A673 (cell line): ENCODE measurements around the gene FANCD2OS. TPM values are rescaled to one million over a fixed set of nuclear protein-coding genes. Genes with fewer than 3 reads are reported as not detected.

Experiments used
- BruUV-seq: library from RNA; stranded (reverse); fragments of 400-500 nt; replicated peaks from 2 replicates; lab custom pipeline; 2021; lab: Mats Ljungman, UMichigan
- CTCF ChIA-PET: fragments of 300-600 bp; sonication (Branson Sonifier 250); formaldehyde crosslinking; loops from one replicate; lab custom pipeline; 2022; ENCODE audit warnings: antibody characterized with exemption; lab: Charles Lee
- POLR2A ChIA-PET: fragments of 300-600 bp; sonication (Branson Sonifier 250); formaldehyde crosslinking; loops from one replicate; lab custom pipeline; 2022; ENCODE audit warnings: antibody characterized with exemption; ENCODE audit not compliant: low non-redundant PET; lab: Charles Lee
- DNase-seq: peaks from one replicate; pipeline ENCODE4 v3.0.0-alpha.2; 2015; ENCODE audit warnings: low spot score
- H3K27ac ChIP-seq: fragments of 200-600 bp; sonication (generic); 2 replicates; pipeline ENCODE4 v1.5.1; 2016; ENCODE audit warnings: mixed run types, low read depth, mild to moderate bottlenecking, mixed read lengths, antibody characterized with exemption, low read length; ENCODE audit not compliant: poor library complexity, severe bottlenecking
- H3K27me3 ChIP-seq: fragments of 200-600 bp; sonication (generic); replicated peaks from 2 replicates; pipeline ENCODE4 v1.6.1; 2017; ENCODE audit warnings: mixed run types, low read depth, mild to moderate bottlenecking, mixed read lengths, antibody characterized with exemption, low read length; ENCODE audit not compliant: insufficient read depth, poor library complexity
- H3K36me3 ChIP-seq: fragments of 200-600 bp; sonication (generic); 2 replicates; pipeline ENCODE4 v1.6.1; 2016; ENCODE audit warnings: mixed run types, mild to moderate bottlenecking, mixed read lengths, antibody characterized with exemption, low read length; ENCODE audit not compliant: insufficient read depth, poor library complexity, severe bottlenecking
- H3K4me1 ChIP-seq: fragments of 200-600 bp; sonication (generic); 2 replicates; pipeline ENCODE4 v1.6.1; 2017; ENCODE audit warnings: mixed run types, mild to moderate bottlenecking, mixed read lengths, antibody characterized with exemption, low read length; ENCODE audit not compliant: insufficient read depth, poor library complexity, severe bottlenecking
- H3K4me3 ChIP-seq: fragments of 200-600 bp; sonication (generic); 2 replicates; pipeline ENCODE4 v1.5.1; 2016; ENCODE audit warnings: low read depth, mixed run types, mild to moderate bottlenecking, mixed read lengths, low read length; ENCODE audit not compliant: poor library complexity, severe bottlenecking
- H3K9me3 ChIP-seq: fragments of 200-600 bp; sonication (generic); 2 replicates; pipeline ENCODE4 v1.6.1; 2016; ENCODE audit warnings: mixed run types, low read depth, mild to moderate bottlenecking, mixed read lengths, antibody characterized with exemption, low read length; ENCODE audit not compliant: poor library complexity, severe bottlenecking
- EZH2 ChIP-seq: fragments of 200-600 bp; sonication (generic); IDR thresholded peaks from 2 replicates; pipeline ENCODE4 v1.6.1; 2017; ENCODE audit warnings: borderline replicate concordance, low read depth, mild to moderate bottlenecking, mixed read lengths, antibody characterized with exemption, low read length; ENCODE audit not compliant: poor library complexity, severe bottlenecking
- intact Hi-C: fragments of 100-400 bp; cut with micrococcal nuclease; formaldehyde crosslinking; loops from one replicate; pipeline ENCODE4 v1.10.0; 2022; ENCODE audit not compliant: unreplicated experiment
- total RNA-seq: library from RNA; stranded (reverse); gene quantifications from 2 replicates; pipeline ENCODE4 v1.2.3, GENCODE V29; 2021
- TF ChIP-seq, protein P1 (sequence below): fragments of 300-800, 200-600 bp; sonication (generic); conservative IDR thresholded peaks from 2 replicates; pipeline ENCODE4 v1.5.1; 2017; ENCODE audit warnings: low read depth, mild to moderate bottlenecking, antibody characterized with exemption, low read length, moderate library complexity, mixed read lengths

The FANCD2OS gene
- total RNA-seq, 1 experiment from 2014 or later, result not detected

DNA sequence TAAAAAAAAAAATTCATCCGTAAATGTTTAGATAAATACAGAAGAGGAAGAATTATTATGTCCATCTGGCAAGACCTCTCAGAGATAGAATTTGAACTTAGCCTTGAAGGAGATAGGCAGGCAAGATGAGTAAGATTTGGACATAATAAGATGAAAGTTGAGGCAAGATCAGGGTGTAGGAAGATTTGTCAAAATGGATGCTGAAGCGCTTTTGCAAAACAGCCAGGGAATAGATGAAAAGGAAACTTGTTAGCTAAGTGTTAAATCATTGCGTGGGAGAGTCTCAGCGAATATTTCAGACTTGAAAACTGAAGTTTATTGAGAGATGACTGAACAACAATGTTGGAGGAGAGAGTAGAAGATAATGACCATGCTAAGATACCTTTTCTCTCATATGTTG lies 14.7 kb upstream of the FANCD2OS start:
- no TSS peak for BruUV-seq
- no peaks in the 10 kb centered on the region for H3K9me3 ChIP-seq
- ChIA-PET POLR2A (interaction anchor here (0.7 kb wide), 1 partner anchor 549 kb away, joined by 7 read pairs; no protein-coding TSS in a partner anchor), CTCF (interaction anchor here (0.7 kb wide), 1 partner anchor 379 kb away, joined by 3 read pairs; no protein-coding TSS in a partner anchor)
- no peaks in the 10 kb centered on the region for H3K4me1 ChIP-seq
- no peak for TF ChIP-seq EZH2
- TF ChIP-seq, protein P1, sequence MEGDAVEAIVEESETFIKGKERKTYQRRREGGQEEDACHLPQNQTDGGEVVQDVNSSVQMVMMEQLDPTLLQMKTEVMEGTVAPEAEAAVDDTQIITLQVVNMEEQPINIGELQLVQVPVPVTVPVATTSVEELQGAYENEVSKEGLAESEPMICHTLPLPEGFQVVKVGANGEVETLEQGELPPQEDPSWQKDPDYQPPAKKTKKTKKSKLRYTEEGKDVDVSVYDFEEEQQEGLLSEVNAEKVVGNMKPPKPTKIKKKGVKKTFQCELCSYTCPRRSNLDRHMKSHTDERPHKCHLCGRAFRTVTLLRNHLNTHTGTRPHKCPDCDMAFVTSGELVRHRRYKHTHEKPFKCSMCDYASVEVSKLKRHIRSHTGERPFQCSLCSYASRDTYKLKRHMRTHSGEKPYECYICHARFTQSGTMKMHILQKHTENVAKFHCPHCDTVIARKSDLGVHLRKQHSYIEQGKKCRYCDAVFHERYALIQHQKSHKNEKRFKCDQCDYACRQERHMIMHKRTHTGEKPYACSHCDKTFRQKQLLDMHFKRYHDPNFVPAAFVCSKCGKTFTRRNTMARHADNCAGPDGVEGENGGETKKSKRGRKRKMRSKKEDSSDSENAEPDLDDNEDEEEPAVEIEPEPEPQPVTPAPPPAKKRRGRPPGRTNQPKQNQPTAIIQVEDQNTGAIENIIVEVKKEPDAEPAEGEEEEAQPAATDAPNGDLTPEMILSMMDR, result no peak
- no peak overlapping the region for H3K4me3 ChIP-seq
- no peaks in the 10 kb centered on the region for H3K27me3 ChIP-seq
- no peak for DNase-seq
- H3K36me3 ChIP-seq, result peaks cover 23% of the 10 kb centered on the region
- no peak overlapping the region for H3K27ac ChIP-seq
- intact Hi-C loops, result no loop called here

DNA sequence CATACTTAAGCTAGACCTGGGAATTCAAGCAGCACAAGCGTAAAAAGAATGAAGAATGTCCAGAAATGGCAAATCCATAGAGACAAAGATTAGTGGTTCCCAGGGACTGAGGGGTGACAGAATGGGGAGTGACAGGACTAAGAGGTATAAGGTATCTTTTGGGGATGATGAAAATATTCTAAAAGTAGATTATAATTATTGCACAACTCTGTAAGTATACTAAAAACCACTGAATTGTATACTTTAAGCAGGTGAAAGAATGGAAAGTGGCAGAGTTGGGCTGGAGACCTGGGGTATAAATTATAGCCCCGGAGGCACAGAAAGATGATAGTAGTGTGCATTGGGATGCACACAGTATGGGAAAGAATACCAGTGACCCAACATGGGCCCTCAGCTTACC lies 13.0 kb upstream of the FANCD2OS start:
- Histone ChIP-seq H3K27me3 (no peaks in the 10 kb centered on the region), H3K4me3 (no peak overlapping the region), H3K4me1 (peaks cover 6% of the 10 kb centered on the region), H3K36me3 (peaks cover 10% of the 10 kb centered on the region), H3K9me3 (no peaks in the 10 kb centered on the region), H3K27ac (no peak overlapping the region)
- no TSS peak for BruUV-seq
- ChIA-PET POLR2A (no interaction called here), CTCF (no interaction called here)
- TF ChIP-seq, protein P1, result no peak
- TF ChIP-seq EZH2, result no peak
- intact Hi-C loops, result no loop called here
- DNase-seq, result no peak

DNA sequence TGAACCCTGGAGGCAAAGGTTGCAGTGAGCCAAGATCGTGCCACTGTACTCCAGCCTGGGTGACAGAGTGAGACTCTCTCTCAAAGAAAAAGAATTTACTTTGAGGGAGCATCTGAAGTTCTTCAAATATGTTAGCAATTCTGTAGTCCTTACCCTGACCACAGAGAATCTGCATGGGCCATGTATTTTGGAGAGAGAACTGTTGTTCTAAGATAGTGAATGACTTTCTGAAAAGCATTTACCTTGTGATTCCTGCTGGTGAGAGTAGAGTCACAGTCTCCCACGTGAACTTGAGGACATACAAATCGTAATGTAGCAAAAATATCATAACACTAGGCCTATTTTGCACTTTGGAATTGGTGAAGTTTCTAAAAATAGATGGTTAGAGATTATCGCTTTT lies 11.3 kb upstream of the FANCD2OS start:
- Histone ChIP-seq H3K4me3 (no peak overlapping the region), H3K4me1 (peaks cover 9% of the 10 kb centered on the region), H3K9me3 (no peaks in the 10 kb centered on the region), H3K27ac (no peak overlapping the region), H3K36me3 (peaks cover 3% of the 10 kb centered on the region), H3K27me3 (no peaks in the 10 kb centered on the region)
- CTCF ChIA-PET, result no interaction called here
- BruUV-seq, result no TSS peak
- POLR2A ChIA-PET, result no interaction called here
- DNase-seq, result no peak
- TF ChIP-seq, protein P1, result no peak
- no peak for TF ChIP-seq EZH2
- intact Hi-C loops, result no loop called here
